GM19023 (cell line): Measurements from ENCODE around the gene ZNF594.
"Not testable (repeated sequence)": the region's sequence is repeated elsewhere in the genome, so short reads cannot be mapped to it uniquely, and the experiment has no call there.

ENCODE experiments used
- ATAC-seq: cut with Tn5 transposase; IDR thresholded peaks from one replicate; pipeline ENCODE4 v1.9.1; 2021; ENCODE audit warnings: mild to moderate bottlenecking, moderate library complexity; ENCODE audit not compliant: unreplicated experiment

Gene ZNF594

DNA sequence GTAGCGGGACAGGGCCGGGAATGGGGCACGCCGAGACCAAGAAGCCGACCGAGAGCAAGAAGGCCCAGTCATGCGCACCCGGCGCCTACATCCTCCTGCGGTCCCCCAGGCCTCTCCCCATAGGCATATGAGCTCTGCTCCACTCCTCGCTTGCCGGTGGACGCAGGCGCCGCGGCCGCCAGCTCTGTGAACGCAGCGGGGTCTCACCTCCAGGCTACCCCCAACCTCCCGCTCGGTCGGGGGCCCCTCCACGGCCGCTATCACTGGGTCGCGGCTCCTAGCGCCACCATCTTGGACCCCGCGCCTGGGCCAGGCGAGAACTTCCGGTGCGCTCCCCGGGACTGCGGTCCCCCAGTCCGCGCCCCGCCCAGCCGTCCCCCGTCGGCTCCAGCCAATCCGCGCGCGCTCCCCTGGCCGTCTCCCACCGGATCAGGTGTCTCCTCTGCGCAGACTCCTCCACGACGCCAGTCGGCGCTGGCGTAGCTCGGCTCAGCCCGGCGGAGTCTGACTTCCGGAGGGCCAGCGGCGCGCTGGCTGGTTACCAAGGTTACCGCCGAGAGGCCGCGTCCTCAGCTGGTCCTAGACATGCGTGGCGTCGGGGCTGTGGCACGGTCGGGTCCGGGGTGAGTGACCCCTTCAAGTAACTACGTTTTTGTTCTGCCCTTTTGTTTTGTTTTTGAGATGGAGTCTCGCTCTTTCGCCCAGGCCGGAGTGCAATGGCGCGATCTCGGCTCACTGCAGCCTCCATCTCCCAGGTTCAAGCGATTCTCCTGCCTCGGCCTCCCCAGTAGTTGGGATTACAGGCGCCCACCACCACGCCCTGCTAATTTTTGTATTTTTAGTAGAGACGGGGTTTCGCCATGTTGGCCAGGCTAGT, at the start of gene ZNF594:
ZNF594 (minus strand) TSS at position 328 of the 877 bp plus-strand sequence. CDS start 7,612 bp downstream, outside the sequence.
- peak; percentile 98 for ATAC-seq

DNA sequence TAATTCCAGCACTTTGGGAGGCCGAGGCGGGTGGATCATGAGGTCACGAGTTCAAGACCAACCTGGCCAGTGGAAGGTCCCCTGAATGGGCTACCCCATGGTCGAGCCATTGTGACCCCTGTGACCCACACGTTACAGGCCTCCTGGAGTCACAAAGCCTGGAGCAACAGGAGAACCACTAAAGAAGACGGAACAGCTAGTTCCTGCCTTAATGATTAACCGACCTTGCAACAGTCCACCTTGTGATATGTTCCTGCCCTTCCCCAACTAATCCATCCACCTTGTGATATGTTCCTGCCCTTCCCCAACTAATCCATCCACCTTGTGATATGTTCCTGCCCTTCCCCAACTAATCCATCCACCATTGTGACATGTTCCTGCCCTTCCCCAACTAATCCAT, 48.1 kb upstream of the ZNF594 start:
- not testable (repeated sequence) for ATAC-seq

DNA sequence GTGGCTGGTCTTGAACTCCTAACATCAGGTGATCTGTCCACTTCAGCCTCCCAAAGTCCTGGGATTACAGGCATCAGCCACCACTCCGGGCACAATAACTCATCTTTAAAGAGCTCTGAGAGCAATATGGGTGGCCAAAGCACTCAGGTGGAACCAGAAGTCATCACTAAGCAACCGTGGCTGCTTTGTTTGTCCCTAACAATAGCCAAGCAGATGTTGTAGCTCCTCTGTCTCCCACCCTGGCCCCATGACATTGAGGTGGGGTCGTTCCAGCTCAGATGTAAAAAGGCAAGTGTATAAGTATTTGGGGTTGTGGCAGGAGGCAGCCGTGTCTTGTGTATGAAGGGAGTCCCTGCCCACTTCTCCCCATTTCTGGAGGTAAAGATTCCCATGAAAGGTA, 46.7 kb upstream of the ZNF594 start:
- ATAC-seq, result no peak

DNA sequence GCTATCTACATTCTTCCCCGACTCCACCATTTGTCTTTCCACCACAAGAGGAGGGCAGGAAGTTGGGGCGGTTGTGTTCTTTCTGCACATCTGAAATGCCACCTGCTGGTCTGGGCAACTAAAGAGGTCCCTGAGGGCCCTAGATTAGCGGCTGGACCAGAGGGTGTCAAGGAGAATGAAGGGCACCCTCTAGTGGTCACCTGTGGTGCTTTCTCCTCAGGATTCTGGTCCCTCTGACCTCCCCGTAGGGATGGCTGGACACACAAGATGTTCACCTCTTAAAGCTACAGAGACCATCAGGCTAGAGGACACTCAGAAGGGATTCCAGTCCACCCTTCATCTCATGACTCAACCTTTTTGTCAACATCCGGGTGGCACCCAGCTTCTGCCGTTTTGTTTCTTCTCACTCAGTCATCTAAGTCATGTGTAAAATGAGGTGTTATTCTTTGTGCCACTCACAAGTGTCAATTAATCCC, 45.9 kb upstream of the ZNF594 start:
- no peak for ATAC-seq

DNA sequence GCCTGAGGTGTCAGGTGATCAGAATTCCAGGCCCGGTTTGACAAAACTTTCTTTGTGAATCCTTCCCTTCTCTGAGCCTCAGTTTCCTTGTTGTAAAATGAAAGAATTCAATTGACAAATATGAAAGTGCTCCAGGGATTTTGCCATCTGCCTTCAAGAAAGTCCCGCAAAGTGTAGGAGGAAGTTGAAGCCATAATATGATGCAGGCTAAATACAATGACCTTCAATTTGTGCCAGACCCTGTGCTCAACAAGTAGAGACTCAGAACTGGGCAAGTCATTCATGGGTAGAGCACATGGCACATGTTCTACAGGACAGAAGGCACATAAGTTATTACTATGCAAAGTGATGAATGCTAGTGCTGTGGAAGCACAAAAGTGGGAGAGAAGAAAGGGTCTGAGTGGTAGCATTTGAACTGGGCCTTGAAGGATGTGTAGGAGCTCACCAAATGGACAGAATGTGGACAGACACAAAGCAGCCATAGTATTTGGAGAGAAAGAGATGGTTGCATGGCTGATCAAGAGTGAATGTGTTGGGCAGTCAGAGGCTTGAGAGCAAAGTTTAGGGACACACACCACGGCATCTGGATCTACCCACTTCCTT, 45.4 kb upstream of the ZNF594 start:
- ATAC-seq, result no peak

DNA sequence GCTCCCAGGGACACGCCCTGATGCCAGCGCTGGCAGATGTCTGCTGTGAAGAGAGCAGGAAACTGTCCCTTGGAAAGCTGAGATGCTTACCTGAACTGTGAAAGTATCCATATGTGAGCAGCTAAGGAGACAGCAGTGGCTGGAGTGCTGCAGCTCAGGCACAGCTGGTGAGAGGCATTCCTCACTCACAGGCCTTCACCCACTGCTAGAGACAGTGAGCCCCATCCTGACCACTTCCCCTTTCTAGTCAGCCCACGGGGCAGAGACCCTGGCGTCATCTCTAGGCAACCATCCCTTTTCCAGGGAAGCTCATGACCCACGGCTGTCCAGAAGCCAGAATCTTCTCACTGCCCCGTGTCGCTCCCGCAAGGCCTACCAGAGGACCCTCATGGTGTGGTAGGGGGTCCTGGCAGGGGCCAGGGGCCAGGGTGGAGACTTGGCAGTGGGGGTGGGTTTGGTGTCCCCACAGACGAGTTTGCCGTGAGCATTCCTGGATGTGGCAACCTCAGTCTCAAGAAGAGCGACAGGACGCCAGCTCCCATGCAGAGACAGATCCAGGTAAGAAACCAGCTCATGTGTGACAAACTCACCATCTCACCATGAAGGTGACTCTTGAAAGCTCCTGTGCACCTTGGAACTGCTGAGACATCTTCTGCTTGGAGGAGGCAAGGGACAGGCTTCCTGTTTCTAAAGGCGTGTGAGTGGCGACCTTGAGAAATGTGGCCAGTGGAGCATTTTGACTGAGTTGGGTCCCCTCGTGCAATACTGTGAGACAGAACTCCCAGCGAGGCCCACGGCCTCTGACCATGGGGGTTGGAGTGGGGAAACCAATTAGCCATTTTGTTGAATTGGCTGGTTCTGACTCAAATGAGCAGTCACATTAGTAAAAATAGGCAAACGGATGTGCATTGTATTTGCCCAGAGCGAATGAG, 43.2 kb upstream of the ZNF594 start, which contains the start of gene SCIMP:
SCIMP (minus strand) TSS at position 216 of the 932 bp plus-strand sequence; CDS start at position 111, 105 bp downstream.
- peak; percentile 61 for ATAC-seq

DNA sequence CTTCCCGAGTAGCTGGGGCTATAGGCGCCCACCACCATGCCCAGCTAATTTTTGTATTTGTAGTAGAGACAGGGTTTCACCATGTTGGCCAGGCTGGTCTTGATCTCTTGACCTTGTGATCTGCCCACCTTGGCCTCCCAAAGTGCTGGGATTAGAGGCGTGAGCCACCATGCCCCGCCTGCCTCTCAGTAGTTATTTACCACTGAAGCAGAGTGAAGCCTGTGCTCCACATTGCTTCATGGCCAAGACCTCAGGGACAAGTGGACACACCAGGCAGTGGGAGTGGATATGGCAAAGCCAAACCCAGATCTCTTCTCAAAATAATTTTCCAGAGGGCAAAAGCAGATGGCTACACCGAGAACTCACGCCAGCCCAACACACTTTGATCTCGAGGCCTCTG, 41.8 kb upstream of the ZNF594 start:
- not testable (repeated sequence) for ATAC-seq

DNA sequence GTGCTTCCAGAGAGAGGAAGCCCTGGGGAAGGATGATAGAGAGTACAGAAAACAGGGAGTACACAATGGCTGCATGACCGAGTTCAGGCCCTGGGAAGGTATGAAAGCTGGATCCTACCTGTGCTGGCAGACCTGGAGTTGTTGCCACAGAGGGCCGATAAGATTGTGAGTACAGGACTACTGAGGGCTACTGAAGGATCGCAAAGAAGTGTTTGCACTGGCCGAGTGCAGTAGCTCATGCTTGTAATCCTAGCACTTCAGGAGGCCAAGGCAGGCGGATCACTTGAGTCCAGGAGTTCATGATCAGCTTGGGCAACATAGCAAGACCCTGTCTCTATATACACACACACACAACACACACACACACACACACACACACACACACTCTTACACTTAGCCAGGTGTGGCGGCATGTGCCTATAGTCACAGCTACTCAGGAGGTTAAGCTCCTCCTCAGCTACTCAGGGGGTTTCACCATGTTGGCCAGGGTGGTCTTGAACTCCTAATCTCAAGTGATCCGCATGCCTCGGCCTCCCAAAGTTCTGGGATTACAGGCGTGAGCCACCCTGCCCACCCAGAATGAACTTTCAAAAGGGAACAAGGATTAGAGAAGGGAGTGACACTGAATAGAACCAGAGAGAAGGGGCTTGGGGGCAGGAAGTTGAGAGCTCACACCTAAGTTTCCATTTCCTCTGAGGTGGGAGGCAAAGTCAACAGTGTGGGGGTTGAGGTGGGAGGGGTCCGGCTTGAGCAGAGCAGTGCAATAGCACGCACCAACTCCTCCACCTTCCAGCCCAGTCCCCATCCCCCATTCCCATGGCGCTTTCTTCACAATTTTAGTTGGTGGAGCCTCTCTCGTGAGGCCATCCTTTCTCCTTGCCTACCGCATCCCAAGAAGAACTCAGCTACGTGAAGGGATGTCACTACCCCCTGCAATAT, 35.5 kb upstream of the ZNF594 start:
- ATAC-seq, result no peak

DNA sequence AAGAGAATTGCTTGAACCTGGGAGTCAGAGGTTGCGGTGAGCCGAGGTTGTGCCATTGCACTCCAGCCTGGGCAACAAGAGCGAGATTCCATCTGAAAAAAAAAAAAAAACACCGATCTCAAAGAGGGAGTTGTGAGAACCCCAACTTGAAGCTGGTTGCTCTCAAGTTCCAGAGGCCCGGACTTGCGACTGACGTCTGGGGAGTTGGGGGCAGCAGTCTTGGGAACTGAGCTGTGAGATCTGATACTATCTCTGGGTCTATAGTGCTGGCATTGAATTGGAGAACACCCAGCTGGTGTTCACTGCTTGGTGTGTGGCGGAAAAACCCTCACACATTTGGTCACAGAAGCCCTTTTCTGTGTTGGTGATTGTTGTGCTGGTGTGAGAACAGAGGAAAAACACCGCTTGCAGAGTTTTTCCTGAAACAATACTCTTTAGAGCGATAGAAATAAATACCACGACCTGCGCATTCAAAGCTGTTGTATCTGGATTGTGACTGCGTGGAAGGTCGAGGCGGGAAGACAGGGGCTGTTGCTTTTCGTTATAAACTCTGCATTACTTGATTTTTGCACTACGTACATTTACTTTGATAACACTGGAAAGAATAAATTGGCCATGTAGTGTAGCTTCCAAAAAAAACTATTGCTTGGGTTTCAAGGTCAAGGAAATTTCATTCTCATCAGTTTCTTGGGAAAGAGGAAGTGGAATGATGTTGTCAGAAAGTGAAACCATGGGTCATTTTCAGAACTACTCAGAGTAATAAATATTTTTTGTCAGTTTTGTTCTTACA, 34.2 kb upstream of the ZNF594 start:
- ATAC-seq, result no peak

DNA sequence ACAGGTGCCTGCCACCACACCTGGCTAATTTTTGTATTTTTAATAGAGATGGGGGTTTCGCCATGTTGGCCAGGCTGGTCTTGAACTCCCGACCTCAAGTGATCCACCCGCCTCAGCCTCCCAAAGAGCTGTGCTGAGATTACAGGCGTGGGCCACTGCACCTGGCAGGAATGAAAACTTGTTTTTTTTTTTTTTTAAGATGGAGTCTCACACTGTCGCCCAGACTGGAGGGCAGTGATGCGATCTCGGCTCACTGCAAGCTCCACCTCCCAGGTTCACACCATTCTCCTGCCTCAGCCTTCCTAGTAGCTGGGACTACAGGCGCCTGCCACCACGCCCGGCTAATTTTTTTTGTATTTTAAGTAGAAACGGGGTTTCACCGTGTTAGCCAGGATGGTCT, 30.2 kb upstream of the ZNF594 start:
- not testable (repeated sequence) for ATAC-seq

DNA sequence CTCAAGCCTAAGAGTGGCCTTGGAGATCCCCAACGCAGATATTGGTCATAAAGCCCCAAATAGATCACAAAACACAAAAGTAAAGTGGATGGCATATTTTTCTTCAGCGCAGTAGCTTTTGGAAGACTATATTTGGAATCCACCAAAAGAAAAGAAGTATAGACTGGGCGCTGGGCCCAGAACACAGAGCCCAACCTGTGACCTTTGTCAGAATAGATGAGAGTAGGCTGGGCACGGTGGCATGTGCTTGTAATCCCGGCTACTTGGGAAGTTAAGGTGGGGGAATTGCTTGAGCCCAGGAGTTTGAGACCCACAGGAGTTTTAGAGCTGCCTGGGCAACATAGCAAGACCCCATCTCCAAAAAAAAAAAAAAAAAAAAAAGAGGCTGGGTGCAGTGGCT, 28.4 kb upstream of the ZNF594 start:
- no peak for ATAC-seq

DNA sequence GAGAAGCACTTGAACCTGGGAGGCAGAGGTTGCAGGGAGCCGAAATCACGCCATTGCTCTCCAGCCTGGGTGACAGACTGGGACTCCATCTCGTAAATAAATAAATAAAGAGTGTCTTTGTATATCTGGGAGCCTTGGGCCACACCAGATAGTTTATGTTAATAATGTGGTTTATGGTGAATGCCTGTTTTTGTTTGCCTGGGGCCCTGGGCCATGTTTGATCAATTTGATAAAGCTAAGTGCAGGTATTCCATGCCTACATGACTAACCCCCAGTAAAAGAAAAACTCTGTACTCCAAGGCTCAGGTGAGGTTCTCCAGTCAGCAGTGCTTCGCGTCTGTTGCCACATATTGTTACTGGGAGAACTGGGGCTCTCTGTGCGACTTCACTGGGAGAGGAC, 27.9 kb upstream of the ZNF594 start:
- no peak for ATAC-seq

DNA sequence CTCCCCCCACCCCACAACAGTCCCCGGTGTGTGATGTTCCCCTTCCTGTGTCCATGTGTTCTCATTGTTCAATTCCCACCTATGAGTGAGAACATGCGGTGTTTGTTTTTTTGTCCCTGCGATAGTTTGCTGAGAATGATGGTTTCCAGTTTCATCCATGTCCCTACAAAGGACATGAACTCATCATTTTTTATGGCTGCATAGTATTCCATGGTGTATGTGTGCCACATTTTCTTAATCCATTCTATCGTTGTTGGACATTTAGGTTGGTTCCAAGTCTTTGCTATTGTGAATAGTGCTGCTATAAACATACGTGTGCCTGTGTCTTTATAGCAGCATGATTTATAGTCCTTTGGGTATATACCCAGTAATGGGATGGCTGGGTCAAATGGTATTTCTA, 25.9 kb upstream of the ZNF594 start:
- ATAC-seq, result not testable (repeated sequence)

DNA sequence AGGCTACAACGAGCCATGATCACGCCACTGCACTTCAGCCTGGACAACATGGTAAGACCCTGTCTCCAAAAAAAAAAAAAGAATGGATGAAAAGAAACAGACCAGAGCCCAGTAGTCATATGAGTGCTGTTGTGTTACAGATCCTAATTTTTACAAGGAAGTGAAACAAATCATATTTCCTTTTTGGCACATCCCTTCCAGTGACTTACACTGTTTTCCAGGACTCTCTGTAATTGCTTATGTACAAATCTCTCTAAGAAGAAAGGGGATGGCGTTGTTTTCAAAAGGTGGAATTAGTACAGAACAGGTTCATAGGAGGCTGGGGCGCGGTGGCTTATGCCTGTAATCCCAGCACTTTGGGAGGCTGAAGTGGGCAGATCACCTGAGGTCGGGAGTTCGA, 19.8 kb upstream of the ZNF594 start:
- ATAC-seq, result no peak

DNA sequence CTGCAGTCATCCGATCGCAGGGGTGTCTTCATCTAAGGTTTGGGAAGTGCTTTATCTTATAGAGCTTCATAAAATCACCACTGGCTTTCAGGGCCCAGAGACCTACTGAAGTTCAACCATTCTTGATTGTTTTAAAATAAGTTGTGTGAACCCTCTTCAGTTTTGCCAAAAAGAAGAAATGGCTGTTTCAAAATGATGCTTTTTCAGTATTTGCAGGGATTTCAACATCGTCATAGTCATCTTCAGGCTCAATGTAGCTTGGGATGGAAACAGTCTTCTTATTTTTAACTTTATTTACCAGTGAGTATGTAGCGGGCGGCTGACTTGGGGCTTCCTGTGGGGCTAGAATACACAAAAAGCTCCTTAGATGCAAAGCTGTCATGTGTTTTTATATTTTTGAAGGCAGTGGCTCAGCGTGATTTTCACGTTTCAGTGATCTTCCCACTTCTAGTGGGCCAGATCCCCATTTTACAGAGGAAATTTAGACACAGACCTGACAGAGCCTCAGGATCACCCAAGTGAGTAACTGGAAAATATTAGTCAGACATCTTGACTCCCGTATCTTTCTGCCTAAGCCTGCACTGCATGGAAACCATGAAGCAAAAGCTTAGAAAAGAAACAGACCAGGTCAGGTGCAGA, 19.1 kb upstream of the ZNF594 start:
- ATAC-seq, result no peak

DNA sequence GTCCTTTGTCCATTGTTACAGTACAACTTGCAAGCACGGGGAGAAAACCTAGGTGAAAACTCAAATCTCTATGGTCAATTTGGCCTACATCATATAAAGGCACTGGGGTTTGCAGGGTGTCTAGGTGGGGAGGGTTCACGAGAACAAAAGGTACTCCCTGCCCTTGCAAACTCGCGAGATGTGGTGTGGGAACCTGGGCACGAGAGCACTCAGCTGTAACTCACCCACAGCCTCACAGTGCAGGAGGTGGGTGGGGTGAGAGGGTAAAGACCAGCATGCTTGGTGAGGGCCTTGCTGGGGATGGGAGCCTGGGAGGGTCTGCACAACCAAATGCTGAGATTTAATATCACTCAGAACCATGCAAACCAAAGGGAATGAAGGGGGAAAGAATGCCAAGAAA, 18.4 kb upstream of the ZNF594 start:
- no peak for ATAC-seq

DNA sequence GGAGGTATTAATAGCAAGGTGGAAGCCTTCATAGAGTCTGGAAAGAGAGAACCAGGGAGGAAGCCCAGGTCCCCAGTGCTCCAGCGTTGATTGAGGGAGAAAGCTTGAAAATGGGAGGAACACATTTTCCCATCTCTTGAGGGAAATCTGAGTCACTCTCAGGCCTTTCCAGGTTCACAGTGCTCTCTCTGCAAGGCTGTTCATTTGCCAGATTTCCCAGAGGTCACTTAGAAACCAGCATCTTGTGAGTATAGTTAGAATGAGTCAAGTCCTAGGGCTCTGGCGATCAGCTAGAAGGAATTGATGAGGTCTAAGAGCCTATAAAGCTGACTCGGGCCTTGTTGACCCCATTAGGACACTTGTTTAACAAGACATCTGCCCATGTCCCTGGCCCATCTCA, 17.7 kb upstream of the ZNF594 start:
- ATAC-seq, result no peak

DNA sequence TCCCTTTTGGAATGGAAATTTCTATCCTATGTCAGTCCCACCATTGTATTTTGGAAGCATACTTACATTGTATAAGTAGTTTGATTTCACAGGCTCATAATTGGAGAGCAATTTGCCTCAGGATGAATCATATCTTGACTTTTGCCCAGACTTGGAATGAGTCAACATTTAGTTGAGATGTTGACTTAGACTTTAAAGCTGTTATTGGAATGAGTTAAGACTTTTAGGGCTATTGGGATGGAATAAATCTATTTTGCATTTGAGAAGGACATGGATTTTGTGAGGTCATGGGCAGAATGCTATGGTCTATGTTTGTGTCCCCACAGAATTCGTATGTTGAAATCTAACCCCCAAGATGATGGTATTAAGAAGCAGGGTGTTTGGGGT, 12.2 kb upstream of the ZNF594 start:
- ATAC-seq, result no peak
